Epidermal melanocyte (primary cell): Measurements from ENCODE around the gene AFDN.

Experiments used
- DNase-seq: peaks from one replicate; pipeline ENCODE4 v3.0.0; 2011; ENCODE audit warnings: low spot score; ENCODE audit not compliant: insufficient read length

Gene AFDN, protein sequence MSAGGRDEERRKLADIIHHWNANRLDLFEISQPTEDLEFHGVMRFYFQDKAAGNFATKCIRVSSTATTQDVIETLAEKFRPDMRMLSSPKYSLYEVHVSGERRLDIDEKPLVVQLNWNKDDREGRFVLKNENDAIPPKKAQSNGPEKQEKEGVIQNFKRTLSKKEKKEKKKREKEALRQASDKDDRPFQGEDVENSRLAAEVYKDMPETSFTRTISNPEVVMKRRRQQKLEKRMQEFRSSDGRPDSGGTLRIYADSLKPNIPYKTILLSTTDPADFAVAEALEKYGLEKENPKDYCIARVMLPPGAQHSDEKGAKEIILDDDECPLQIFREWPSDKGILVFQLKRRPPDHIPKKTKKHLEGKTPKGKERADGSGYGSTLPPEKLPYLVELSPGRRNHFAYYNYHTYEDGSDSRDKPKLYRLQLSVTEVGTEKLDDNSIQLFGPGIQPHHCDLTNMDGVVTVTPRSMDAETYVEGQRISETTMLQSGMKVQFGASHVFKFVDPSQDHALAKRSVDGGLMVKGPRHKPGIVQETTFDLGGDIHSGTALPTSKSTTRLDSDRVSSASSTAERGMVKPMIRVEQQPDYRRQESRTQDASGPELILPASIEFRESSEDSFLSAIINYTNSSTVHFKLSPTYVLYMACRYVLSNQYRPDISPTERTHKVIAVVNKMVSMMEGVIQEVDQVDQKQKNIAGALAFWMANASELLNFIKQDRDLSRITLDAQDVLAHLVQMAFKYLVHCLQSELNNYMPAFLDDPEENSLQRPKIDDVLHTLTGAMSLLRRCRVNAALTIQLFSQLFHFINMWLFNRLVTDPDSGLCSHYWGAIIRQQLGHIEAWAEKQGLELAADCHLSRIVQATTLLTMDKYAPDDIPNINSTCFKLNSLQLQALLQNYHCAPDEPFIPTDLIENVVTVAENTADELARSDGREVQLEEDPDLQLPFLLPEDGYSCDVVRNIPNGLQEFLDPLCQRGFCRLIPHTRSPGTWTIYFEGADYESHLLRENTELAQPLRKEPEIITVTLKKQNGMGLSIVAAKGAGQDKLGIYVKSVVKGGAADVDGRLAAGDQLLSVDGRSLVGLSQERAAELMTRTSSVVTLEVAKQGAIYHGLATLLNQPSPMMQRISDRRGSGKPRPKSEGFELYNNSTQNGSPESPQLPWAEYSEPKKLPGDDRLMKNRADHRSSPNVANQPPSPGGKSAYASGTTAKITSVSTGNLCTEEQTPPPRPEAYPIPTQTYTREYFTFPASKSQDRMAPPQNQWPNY (N-terminal part only)

DNA sequence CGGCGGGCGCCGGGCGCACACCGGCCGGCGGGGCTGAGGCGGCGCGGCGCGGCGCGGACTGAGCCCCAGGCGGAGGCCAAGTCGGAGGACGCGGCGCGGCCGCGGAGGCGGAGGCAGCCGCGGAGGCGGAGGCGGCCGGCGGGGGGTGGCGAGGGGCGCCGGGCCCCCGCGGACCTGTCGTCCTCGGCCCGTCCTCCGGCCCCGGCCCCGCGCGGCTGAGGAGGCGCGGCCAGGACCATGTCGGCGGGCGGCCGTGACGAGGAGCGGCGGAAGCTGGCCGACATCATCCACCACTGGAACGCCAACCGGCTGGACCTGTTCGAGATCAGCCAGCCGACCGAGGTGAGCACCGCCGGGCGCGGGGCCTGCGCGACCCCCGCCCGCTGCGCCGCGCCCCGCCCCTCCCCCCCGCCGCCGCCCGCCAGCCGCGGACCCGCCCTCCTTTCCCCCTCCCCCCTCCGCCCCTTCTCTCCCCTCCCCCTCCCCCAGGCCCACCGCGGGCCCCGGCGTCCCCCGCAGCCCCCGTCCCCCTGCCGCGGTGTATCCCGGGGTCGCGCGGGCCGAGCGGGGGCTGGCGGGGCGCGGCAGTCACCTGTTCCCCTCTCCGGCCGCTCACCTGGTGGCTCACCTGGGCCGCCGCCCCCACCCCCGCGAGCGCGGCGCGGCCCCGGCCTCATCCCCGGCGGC is at the start of gene AFDN:
Gene AFDN (plus strand): TSS at position 16 of the 687 bp plus-strand sequence. CDS start 222 bp downstream, at position 238.
- no peak for DNase-seq

DNA sequence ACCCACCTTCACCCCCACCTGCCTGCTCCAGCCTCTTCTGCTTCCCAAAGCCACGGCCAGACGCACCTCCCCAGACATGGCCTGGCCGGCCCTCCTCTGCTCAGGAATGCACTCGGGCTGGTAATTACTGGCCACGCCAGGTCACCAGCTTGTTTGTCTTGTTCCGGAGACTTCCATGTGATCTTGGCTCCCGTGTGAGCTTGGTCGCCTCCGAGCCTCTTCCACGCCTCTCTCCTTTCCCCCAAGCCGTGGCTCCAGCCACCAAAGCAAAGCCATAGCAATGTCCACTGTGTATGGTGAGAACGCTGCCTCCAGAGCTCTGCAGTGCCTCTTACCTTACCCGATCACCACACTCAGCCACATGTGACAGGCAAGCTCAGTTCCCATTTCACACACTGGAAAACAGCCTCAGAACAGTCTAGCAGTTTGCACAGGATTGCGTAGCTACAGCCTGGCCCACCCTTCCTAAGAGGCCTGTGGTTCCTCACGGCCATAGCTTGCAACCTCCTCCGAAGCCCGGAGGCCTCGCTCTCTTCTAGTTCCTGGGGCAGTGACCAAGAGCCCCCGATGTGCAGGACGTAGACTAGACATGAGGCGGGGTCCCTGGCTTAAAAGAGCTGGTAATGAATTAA is 48.1 kb upstream of the AFDN start:
- DNase-seq, result no peak

DNA sequence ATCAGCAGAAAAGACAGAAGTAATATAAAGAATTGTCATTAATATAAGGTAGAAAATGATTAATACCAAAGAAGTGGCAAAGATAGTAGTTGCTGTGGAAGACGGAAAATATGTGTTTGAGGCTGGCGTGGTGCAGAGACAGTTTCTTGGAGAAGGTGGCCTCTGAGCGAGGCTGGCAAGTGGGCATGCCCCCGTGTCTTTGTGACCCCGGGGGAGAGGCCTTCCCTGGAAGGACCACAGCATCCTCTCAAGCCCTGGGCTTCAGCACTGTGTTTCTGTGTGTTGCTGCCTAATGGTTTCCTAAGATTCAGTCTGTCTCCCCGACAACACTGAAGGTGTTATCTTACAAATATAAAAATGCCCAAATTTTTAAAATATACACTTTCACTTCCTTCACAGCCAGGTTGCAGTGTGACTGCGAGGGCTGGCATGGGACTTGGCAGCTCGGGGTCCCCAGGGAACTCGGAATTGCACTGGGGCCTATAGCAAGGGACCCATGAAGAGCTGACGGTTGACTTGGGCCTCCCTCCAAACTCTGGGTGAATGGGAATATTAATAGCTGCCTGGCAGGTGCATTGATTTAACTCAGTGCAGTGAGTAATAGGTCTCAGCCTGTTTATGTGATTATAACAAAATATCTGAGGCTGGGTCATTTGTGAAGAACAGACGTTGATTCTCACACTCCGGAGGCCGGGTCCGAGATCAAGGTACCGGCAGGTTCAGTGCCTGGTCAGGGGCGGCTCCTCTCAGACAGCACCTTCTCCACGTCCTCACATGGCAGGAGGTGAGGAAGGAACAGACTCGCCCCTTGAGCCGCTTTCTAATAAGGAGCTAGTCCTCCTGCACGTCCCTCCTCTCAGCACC is 47.4 kb upstream of the AFDN start:
- no peak for DNase-seq

DNA sequence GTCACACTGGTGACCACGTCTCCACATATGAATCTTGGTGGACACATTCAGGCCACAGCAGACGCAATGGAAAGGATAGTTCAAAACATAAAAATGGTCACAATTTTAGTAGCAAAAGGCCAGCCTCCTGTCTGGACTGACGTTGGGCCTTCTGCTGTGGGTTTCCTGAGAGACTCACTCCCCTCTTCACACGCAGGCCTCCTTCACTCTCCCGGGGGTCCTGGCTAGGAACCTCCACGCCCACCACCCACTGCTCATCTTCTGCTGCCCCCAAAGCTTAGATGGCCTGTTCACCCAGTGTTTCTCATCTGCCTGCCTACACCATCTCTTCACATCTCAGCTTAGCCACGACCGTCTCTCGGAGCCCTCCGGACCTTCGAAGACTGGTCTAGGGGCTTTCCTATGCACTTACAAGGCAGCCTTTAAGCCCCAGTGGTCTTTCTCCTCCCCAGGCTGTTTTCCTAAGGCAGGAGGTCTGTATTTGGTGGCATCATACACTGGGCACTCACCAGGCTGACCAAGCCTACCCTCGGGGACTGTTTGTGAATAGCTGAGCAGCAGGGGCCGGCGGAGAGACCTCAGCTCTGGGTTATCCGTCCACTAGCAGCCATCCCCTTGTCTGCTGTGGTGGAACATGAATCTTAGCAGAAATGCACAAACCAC is 46.6 kb upstream of the AFDN start:
- no peak for DNase-seq

DNA sequence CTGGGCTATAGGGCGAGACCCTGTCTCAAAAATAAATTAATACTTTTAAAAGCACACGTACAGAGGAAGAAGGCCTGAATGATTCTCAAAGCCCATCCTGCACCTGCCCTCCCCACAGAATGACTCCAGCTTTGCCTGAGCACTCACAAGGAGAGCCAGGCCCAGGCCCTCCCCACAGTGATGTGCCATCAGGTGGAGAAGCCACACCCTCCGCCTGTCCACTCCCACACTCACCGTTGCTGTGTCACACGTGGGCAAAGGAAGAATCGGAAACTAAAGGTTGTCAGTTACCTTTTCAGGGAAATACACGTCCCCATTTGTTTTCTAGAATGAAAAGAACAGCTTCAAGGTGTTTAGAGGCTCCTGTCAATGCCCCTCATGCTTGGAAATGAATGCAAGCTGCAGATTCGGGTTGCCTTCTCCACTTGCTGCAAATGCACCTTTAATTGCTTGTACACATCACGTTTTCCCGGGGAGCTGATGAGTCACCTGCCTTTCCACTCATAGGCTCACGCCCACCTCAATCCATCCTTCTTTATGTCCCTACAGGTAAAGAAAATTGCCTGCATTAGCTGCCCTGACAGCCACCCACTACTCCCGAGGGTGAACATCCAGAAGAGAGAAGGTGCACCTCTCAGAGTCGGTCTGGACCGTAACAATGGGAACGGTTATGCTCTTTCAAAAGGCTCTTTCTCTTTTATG is 45.5 kb upstream of the AFDN start:
- no peak for DNase-seq

DNA sequence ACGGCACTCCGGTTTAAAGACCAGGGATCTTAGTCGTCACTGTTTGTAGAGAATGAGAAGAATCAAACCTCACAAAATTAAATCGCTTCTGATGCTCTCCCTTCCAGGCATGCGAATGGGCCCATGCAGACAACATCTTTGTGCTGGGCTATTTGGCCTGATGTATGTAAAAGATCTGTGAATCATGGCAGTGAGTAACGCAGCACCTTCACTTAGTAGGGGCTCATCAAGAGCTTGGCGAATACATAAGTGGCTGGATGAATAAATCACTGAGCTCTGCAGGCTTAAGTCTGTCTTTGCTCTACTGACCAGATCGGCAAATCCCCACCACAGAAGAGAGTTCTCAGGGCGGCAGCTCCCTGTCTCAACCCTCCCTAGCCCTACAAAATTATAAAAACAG is 44.8 kb upstream of the AFDN start:
- DNase-seq, result no peak

DNA sequence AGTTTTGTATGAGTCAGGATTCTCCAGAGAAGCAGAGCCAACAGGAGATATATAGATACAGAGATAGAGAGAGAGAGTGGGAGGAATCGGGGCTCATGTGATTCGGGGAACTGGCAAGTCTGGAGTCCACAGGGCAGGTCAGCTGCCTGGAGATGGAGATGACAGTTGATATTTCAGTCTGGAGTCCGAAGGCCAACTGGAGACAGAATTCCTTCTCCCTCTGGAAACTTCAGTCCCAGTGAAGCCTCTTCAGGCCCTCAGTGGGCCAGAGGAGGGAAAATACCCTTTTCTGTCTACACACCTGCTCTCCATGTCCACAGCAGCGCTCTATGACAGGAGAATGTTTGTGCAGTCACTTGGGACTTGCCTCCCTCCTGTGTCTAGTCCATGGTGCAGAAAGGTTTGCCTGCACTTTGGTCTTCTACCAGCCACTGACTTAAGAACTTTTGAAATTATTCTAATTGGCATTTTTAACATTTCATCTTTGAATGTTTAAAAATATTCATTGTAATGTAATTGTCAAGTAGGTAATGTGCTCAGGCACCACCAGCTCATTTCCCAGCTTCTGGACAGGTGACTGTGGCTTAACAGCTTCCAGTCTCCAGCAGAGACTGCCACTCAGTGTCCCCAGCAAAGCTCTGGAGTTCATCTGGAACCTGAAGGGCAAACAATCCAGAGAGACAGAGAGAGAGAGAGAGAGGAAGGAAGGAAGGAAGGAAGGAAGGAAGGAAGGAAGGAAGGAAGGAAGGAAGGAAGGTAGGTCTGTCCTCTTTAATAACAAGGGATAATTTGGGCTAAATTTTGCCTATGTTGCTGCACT is 43.8 kb upstream of the AFDN start:
- DNase-seq, result no peak

DNA sequence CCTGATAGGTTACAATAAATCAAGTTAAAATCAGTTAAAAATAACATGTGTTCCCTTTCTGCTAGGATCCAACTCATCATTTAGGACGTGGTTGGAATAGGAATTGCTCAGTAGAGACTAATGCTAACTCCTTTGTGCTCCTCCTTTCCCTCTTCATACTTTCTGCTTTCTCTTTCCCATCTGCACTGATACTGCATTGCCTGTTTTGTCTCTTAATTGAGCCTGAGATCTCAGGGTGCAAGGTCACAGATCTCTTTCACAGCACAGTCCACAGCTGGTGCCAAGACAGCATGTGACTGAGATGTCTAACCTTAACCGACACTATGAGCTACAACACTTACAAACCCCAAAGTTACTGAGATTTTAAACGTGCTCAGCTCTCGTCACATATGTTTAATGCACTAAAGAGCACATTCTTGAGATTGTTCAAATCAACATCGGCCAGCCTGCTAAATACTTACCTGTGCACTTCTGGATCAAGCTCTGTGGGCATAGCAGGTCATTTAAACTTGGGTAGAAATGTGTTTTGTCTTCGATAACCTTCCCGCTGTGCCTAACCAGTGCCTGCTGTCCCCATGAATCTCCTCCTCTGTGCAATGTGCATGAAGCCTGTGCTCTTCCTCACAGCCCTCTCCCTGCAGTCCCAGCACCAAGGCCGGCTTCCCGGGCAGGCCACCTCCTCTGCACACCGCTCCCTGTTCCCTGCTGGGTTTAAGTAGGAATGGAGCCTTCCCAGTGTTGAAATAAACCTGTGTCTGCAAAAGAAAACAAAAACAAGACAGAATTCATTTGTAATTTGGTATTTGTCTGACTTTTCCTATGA is 39.6 kb upstream of the AFDN start:
- no peak for DNase-seq

DNA sequence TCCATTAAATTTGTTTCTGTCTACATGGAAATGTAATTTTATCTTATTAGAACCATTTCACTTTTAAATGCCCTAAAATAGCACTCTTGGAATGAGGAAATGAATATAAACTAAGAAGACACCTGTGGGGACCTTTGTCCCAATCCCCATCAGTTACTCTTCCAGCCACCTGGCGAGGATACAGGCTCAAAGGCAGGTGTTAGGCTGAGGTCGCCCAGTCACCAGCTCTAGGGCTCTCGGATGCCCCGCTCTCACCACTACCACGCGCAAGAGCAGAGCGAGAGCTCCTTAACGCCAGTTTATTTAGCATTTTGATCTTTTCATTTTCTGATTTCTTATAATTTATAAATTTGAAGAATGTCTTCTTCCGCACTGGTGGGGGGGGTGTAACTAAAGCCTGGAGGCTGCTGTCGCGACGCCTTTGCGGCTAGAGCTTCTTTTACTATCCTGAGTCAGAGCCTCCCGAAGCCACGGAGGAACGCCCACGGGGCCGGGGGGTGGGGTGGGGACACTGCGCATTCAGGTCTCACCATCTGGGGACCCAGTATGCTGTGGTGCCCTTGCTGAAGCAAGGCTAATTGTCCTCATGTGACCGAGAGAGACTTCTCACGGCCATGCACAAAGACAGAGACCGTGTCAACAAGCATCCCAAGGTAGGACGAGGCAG is 38.7 kb upstream of the AFDN start:
- no peak for DNase-seq

DNA sequence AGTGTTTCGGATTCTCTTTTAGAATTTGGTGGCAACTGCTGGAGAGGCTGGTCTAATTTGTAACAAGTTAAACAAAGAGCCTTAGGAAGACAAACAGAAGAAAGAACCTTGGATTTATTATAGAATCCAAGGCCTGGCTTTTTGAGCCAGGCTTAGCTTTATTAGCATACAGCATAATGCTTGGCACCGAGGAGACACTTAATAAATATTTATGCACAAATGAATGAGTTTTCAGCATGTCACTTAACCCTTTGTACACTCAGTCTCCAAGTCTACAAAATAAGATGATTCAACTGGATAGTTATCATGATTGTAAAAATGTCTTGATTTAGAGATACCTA is 38.2 kb upstream of the AFDN start:
- DNase-seq, result no peak

DNA sequence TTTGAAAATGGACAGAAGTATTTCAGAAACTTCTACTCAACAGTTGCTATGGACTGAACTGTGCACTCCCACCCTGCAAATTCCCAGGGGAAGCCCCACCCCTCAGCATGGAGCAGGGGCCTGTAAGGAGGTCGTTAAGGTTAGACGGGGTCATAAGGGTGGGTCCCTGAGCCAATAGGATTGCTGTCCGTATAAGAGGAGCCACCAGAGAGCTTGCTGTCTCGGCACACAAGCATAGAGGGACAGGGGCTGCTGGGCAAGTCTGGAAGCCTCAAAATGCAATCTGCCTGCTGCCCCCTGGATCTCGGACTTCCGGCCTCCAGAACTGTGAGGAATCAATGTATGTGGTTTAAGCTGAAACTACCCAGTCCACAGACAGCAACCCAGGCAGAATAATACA is 37.4 kb upstream of the AFDN start:
- no peak for DNase-seq

DNA sequence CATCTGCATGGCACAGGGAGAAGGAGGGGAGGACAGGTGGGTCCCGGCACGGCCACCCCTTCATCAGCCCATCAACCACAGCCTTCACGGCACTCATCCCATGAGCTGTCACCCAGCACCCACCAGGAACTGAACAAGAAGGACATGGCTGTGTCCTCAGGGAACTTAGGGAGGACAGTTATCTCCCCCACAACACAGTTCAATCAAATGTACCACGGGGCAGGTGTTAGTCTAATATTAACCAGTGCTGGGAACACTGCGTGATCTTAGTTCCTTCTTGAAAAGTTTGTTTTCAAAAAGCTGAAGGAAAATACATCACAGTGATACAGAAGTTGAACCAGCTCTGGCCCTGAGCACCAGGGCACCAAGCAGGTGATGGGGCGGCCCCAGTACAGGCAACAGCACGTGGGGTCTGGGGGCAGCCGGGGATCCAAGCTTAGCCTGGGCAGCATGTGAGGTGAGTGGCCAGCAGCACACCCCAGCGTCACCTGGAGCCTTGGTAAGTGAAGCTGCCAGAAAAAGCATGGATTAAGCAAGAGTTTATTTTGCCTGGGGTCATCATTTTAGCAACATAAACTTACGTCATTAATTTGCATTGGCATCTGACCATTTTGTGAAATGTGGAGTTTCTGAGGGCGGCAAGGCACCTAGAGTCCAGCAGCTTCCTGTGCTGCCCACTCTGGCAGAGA is 35.5 kb upstream of the AFDN start:
- DNase-seq, result no peak

DNA sequence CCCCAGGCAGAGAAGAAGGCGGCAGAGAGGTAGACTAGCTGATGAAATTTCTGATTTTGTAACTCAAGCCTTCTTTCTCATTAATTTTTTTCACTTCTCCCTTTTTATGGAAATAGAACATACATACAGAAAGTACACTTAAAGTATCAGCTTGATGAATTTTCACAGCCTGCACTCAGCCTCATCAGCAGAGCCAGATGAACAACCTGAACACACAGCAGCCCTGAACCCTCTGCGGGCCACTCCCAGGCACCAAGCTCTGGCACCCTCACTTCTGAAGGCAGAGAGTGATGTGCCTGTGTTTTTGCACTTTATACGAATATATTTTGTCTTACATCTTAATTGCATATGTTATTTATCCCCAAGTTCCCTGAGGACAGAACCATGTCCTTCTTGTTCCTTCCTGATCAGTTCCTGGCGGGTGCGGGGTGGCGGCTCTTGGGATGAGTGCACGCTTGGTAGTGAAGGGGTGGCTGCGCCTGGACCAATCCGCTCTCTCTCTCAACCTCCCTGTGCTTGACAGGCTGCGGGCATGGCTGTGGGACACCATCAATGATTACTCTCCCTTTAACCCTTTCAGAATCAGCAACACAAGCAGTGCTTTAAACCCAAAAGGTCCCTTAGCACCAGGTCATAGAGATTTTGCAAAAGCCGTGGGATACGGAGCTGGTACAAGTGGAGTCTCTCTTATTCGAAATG is 34.8 kb upstream of the AFDN start:
- no peak for DNase-seq

DNA sequence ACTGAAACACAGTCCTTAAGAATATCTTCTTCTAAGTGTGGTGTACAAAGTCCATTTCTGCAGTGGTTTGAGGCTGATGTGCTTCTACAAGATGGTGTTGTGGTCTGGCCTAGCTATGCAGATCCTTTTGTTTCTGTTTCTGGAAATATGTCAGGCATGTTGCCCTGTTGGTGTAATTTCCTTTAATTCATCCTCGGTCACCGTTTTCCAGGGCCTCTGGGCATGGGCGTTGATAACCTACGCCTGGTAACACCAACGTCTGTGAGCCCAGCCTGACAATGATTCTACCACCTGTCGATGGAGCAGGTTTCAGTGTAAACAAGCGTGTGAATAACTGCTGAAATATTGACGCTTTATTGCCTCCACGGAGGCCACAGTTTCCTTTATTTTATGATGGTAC is 33.3 kb upstream of the AFDN start:
- no peak for DNase-seq
